ENCODE results near the gene RDM1.

- TF ChIP-seq POLR2A (IDR thresholded peaks at IDR 0.05) (no peak), CTCF (IDR thresholded peaks at IDR 0.05) (no peak)
Observed at GRCh38 chr17:35900708-35901480, 29.7 kb downstream of the RDM1 start.
